Measurements from ENCODE around the gene C16orf46.
A peak's percentile ranks its signal among the peaks of the same experiment; 100 is the strongest.

Gene C16orf46

GRCh38 chr16:81073560-81074330, 3.3 kb downstream of the C16orf46 start:
- no peak for DNase-seq

GRCh38 chr16:81071805-81072204, 5.2 kb downstream of the C16orf46 start:
- DNase-seq: no peak

DNA sequence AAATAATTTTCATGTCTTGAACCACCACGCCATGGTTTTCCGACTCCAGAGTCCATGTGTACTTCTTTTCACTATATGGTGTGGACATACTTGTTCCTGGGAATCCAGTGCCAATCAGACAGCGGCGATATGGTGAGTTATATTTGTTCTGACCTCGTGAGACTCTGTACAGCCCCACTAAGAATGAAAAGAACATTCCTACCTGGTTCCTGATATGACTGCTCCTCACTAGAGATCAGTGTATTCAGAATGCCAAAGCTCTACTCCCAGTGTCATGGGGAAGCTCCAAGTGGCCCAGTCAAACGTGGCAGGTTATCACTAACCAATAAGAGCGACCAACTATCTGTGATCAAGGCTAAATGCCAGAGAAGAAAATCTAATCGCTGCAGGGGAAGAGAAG, 6.1 kb downstream of the C16orf46 start:
- no peak for DNase-seq

GRCh38 chr16:81069063-81069462, 8.0 kb downstream of the C16orf46 start:
- DNase-seq: no peak

GRCh38 chr16:81067166-81067565, 9.9 kb downstream of the C16orf46 start:
- no peak for DNase-seq

DNA sequence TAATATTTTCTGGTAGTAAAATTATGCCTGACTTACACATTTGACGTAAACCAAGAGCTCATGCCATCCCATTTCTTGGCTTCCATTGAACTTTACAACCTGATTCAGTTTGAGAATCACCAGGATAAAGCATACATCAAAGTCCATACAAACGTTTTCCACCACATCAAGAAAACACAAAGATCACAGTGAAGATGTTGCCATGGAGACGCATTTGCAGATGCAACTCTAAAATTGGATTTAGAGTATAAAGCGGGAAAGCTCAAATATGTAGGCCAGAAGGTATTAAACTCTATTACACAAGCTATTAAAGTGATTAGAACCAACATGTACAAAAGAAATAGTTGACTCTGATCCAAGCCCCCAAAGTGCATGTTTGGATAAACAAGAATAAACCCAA, 10.4 kb downstream of the C16orf46 start:
- DNase-seq: no peak

GRCh38 chr16:81061871-81062608, 15.0 kb downstream of the C16orf46 start:
- DNase-seq: no peak

DNA sequence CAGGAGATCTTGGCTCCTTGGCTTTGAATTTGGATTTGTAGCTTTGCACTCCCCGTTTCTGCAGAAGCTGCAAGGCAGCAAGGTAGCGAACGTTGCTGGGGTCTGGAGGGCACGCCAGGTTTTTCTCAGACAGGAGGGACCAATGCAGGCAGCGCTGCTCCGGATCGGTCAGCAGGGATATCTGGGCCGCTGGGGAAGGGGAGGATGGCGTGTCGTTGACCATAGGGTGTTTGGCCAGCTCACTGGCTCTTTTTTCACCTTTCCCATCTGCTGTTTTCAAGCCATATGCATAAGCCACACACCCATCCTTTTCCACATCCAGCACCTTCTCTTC, 15.8 kb downstream of the C16orf46 start:
- no peak for DNase-seq

- DNase-seq: no peak
Observed at GRCh38 chr16:81060576-81061306, 16.3 kb downstream of the C16orf46 start.

- DNase-seq: no peak
Observed at GRCh38 chr16:81053761-81054160, 23.3 kb downstream of the C16orf46 start.

- no peak for DNase-seq
Observed at GRCh38 chr16:81042821-81043220, 34.2 kb downstream of the C16orf46 start.

DNA sequence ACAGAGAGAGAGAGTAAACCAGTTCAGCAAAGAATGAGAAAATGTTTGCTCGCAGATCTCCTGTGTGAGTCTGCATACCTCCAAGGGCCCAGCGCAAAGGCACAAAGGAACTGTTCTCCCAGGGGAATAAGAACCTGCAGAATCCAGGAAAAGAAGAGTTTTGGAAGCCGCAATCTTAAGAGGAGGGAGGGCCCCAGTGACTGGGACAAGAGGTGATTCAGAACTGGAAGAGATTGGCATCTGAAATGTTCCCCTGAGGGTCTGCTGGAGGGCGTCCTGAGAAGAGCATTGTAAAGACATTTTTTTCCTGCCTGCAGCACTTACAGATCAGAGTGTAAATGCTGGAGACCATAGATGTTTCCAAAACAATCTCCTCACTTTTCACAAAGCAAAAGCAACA, 35.3 kb downstream of the C16orf46 start:
- no peak for DNase-seq

DNA sequence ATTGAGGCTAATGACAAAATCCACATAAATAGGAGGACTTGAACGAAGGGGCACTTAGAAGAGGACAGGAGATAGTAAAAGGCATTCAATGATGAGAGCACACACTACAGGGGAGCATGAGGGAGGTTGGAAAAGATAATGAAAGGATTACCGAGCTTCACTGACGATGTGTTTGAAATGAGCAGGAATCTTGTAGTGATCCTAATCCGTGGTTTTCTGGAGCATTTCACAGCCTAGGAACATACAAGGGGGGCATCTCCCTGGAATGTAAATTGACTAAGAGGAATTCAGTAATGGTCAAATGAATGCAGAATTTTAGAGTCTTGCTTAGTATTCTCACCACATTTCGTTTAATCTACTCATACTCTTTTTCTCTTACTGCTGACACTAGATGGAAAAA, 36.2 kb downstream of the C16orf46 start:
- no peak for DNase-seq

- DNase-seq: no peak
Observed at GRCh38 chr16:81040131-81040530, 36.9 kb downstream of the C16orf46 start.

DNA sequence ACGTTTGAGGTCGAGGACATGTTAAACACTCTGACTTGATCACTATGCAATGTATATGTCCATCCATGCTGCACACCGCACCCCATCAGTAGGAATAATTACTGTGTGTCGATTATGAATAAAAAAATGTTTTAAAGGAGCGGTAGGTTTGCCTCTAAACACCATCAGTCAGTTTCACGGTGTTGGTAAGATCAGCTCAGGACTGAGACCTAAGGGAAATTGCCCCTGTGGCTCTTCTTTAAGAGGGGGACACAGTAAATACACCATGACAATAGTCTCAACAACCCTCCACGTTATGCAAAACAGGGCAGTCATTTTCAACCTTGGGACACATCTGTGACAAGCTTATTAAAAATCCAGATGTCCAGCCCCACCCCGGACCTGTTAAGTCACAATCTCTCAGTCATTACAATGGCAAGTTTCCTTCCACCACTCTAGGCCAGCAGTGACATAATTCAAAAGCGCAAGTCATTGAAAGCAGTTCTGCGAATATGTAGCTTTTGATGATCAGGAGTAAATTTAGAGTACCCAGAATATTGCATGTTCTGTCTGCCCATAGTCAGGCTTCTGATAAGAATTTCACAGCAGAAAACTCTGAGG, 40.2 kb downstream of the C16orf46 start:
- DNase-seq: no peak

GRCh38 chr16:81035975-81036750, 40.9 kb downstream of the C16orf46 start:
- DNase-seq: peak; percentile 23 to 29

DNA sequence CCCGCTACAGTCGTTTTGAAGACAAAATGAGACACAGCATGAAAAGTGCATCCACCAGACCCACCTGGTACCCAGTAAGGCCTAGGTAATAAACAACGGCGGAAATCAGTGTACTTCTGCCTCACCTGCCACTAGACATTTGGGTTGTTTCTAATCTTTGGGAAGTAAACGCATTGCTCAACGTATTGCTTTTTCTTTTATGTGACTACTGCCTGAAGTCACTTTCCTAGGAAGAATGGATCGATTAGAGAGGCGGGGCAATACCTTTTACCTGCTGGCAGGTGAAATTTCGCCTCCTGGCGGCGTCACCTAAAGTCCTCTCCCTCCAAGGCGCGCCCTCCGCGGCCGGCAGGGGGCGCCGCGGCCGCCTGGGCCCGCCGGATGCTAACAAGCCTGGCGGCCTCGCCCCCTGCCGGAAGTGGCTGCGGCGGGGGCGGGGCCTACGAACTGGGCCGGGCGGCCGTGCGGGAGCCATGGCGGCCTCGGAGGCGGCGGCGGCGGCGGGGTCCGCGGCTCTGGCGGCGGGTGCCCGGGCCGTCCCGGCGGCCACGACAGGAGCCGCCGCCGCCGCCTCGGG, 41.6 kb downstream of the C16orf46 start, which contains the start of gene ATMIN:
ATMIN (plus strand) TSS at position 445 of the 577 bp plus-strand sequence; CDS start at position 474, 29 bp downstream.
- peak; percentile 80 to 82 for DNase-seq

DNA sequence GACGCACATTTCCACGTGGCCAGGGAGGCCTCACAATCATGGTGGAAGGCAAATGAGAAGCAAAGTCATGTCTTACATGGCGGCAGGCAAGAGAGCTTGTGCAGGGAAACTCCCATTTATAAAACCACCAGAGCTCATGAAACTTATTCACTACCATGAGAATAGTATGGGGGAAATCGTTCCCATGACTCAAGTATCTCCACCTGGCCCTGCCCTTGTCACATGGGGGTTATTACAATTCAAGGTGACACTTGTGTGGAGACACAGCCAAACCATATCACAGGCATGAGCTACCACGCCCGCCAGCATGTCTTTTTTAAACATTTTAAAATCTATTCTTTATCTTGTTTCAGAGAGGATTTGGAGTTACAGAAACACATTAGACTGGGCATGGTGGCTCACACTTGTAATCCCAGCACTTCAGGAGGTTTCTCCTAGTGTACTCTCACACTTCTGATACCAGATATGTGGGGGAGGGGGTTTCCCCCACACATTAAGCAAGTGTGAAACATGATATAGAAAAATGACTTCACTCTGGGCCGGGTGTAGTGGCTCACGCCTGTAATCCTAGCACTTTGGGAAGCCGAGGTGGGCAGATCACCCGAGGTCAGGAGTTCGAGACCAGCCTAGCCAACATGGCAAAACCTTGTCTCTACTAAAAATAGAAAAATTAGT, 47.0 kb downstream of the C16orf46 start:
- no peak for DNase-seq

GRCh38 chr16:81026429-81026828, 50.6 kb downstream of the C16orf46 start:
- DNase-seq: no peak

GRCh38 chr16:81018496-81018895, 58.5 kb downstream of the C16orf46 start:
- no peak for DNase-seq

DNA sequence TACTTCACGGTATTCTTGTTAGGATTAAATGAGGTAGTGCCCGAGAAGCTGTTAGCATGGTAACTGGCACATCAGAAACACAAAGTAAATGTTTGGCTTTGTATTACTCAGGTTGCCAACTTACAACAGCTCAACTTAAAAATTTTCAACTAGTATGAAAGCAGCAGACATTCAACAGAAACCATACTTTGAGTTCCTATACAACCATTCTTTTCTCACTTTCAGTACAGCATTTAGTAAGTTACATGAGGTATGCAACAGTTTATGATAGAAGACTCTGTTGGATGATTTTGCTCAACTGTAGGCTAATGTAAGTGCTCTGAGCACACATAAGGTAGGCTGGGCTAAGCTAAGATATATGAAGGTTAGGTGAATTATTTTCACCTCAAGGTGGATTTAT, 62.4 kb downstream of the C16orf46 start:
- no peak for DNase-seq
